Measurements from ENCODE around the gene DIPK1B. TPM values are rescaled to one million over a fixed set of nuclear protein-coding genes. Genes with fewer than 3 reads are reported as not detected.

DIPK1B gene
- total RNA-seq, 2 donors from 2014 or later = 4.8 to 6.9 TPM

DNA sequence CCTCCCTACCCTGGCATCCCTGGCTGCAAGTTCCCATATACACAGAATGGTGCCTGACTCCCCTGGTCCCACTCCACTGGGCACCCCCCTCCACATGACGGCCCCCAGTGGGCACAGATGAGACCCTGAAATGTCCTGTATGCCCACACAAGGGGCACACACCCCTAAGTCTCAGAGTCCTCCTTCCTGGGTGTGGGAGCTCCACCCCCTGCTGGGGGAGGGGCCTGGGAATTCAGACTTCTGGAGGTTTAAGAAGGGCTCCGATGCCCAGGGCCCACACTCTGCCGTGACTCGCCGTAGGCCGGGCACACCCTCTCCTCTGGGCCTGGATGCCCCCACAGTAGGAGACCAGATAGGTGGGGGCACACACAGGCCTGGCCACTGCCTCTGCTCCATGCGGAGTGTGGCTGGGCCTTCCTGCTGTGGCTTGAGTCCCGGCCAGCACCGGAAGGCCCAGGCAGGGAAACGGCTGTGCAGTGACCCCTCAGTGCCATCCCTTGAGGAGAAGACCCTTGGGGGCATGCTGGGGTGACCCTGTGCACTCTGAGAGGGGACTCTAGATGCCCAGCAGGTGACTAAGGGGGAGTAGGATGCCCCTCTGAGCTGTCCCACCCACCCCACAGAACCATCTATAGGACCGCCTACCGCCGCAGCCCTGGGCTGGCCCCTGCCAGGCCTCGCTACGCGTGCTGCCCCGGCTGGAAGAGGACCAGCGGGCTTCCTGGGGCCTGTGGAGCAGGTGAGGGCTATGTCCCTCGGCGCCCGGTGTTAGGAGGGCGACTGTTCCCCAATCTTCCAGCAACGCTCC, 43.2 kb upstream of the DIPK1B start:
- H3K27ac ChIP-seq = no peak overlapping the region
- H3K36me3 ChIP-seq = peaks cover 2% of the 10 kb centered on the region
- DNase-seq (ENCODE audit: low spot score) (no peak), ATAC-seq (ENCODE audit: insufficient number of reproducible peaks, low FRiP score, low read depth) (no peak)
- no peaks in the 10 kb centered on the region for H3K9me3 ChIP-seq
- H3K27me3 ChIP-seq (replicated peaks; ENCODE audit: insufficient read depth) = no peaks in the 10 kb centered on the region
- TF ChIP-seq, protein P1, sequence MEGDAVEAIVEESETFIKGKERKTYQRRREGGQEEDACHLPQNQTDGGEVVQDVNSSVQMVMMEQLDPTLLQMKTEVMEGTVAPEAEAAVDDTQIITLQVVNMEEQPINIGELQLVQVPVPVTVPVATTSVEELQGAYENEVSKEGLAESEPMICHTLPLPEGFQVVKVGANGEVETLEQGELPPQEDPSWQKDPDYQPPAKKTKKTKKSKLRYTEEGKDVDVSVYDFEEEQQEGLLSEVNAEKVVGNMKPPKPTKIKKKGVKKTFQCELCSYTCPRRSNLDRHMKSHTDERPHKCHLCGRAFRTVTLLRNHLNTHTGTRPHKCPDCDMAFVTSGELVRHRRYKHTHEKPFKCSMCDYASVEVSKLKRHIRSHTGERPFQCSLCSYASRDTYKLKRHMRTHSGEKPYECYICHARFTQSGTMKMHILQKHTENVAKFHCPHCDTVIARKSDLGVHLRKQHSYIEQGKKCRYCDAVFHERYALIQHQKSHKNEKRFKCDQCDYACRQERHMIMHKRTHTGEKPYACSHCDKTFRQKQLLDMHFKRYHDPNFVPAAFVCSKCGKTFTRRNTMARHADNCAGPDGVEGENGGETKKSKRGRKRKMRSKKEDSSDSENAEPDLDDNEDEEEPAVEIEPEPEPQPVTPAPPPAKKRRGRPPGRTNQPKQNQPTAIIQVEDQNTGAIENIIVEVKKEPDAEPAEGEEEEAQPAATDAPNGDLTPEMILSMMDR (IDR thresholded peaks at IDR 0.05) = no peak
- H3K4me3 ChIP-seq = no peak overlapping the region
- peaks cover 0 to 17% of the 10 kb centered on the region in 2 donors for H3K4me1 ChIP-seq (ENCODE audit: control insufficient read depth in 1 of 2, low read depth in 2 of 2)

DNA sequence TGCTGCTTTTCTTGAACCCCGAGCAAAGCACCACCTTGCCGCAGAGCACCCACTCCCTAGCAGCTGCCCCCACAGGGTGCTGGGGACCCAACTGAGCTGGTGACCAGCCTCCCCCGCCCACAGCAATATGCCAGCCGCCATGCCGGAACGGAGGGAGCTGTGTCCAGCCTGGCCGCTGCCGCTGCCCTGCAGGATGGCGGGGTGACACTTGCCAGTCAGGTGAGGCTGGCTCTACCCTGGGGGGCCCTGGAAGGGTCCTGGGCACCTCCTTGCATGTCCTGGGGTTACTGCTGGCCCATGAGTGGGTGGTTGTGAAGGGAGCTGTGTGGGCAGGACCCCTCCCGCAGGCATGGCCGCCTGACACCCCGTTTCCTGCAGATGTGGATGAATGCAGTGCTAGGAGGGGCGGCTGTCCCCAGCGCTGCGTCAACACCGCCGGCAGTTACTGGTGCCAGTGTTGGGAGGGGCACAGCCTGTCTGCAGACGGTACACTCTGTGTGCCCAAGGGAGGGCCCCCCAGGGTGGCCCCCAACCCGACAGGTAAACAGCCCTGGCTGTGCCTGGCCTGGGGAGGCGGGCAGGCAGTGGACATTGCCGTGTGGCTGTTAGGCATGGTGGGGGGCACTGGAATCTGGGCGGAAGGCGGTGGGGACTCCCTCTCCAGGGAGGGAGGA, 42.4 kb upstream of the DIPK1B start:
- Histone ChIP-seq H3K4me3 (no peak overlapping the region), H3K4me1 (ENCODE audit: control insufficient read depth in 1 of 2, low read depth in 2 of 2) (peaks cover 0 to 14% of the 10 kb centered on the region in 2 donors), H3K9me3 (no peaks in the 10 kb centered on the region), H3K27ac (no peak overlapping the region), H3K27me3 (replicated peaks; ENCODE audit: insufficient read depth) (no peaks in the 10 kb centered on the region), H3K36me3 (peaks cover 5% of the 10 kb centered on the region)
- ATAC-seq (ENCODE audit: insufficient number of reproducible peaks, low FRiP score, low read depth) (no peak), DNase-seq (ENCODE audit: low spot score) (no peak)
- TF ChIP-seq, protein P1 (IDR thresholded peaks at IDR 0.05) = no peak

DNA sequence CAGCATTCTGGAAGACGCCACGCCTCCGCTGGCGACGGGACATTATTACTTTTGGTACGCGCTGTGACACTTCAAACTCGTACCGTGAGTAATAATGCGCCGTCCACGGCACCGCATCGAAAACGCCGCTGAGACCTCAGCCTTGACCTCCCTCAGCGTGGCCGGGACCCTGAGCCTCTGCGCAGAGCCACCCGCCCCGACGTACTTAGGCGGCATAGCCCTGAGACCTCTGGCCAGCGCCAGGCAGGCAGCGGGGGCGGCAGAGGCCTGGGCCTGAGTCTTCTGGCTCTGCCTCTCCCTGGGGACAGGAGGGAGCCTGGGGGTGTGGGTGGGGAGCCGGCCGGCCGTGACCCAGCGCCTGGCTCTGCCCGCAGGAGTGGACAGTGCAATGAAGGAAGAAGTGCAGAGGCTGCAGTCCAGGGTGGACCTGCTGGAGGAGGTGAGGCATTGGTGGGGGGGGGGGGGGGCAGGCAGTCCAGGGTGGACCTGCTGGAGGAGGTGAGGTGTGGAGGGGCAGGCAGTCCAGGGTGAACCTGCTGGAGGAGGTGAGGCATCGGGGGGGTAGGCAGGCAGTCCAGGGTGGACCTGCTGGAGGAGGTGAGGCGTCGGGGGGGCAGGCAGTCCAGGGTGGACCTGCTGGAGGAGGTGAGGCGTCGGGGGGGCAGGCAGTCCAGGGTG, 41.7 kb upstream of the DIPK1B start:
- H3K4me3 ChIP-seq = no peak overlapping the region

DNA sequence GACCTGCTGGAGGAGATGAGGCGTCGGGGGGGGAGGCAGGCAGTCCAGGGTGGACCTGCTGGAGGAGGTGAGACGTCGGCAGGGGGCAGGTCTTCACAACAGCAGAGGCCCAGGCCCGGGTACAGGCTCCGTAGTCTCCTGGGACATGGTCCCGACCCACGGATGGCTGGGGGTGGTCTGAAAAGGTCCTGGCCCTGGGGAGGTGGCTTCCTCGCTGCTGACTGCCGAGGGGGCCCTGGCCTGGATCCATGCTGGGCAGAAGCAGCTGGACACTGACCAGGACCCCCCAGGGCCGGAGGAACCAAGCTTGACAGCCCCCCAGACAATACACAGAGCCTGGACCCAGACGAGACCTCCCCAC, 41.1 kb upstream of the DIPK1B start:
- ATAC-seq (ENCODE audit: insufficient number of reproducible peaks, low FRiP score, low read depth) = no peak
- Histone ChIP-seq H3K9me3 (no peaks in the 10 kb centered on the region), H3K27me3 (replicated peaks; ENCODE audit: insufficient read depth) (no peaks in the 10 kb centered on the region), H3K27ac (no peak overlapping the region), H3K36me3 (peaks cover 5% of the 10 kb centered on the region), H3K4me3 (no peak overlapping the region), H3K4me1 (ENCODE audit: control insufficient read depth in 1 of 2, low read depth in 2 of 2) (peaks cover 0 to 8% of the 10 kb centered on the region in 2 donors)
- TF ChIP-seq, protein P1 (IDR thresholded peaks at IDR 0.05) = no peak
- no peak for DNase-seq (ENCODE audit: low spot score)

More for the DNA sequence above, 41.7 kb upstream of the DIPK1B start:
- peaks cover 0 to 9% of the 10 kb centered on the region in 2 donors for H3K4me1 ChIP-seq (ENCODE audit: control insufficient read depth in 1 of 2, low read depth in 2 of 2)
- TF ChIP-seq, protein P1 (IDR thresholded peaks at IDR 0.05) = no peak
- DNase-seq (ENCODE audit: low spot score) (no peak), ATAC-seq (ENCODE audit: insufficient number of reproducible peaks, low FRiP score, low read depth) (no peak)
- no peak overlapping the region for H3K27ac ChIP-seq
- H3K9me3 ChIP-seq = no peaks in the 10 kb centered on the region
- H3K36me3 ChIP-seq = peaks cover 5% of the 10 kb centered on the region
- H3K27me3 ChIP-seq (replicated peaks; ENCODE audit: insufficient read depth) = no peaks in the 10 kb centered on the region

Measured in thoracic aorta (tissue), 2 donors.